ENCODE data around the gene LRRC4B. TPM values are rescaled to one million over a fixed set of nuclear protein-coding genes. Genes with fewer than 3 reads are reported as not detected.

LRRC4B gene
- total RNA-seq, 1 donor from 2014 or later: 56.0 TPM

DNA sequence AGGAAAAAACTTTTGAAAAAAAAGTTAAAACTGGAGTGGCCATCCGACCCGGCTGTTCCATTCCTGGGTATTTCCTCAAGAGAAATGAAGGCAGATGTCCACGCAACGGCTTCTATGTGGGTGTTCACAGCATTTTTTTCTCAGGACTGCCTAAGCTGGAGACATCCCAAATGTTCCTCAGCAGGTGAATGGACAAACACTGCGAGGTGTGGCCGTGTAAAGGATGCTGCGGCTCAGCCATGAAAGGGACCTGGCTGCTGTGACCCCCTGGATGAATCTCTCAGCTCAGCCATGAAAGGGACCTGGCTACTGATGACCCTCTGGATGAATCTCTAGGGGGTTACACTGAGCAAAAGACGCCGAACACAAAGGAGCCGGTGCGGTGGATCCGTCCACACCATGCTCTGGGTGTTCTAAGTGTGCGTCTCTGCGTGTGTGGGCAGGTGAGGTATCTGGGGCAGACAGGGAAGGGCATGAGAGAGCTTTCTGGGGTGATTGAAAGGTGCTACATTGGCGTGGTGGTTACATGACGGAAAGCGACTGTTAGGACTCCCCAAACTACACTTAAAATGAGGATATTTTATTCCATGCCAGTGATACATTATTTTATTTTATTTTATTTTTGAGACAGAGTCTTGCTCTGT, 47.3 kb downstream of the LRRC4B start:
- intact Hi-C loops (cut with DNase I): no loop called here
- no peak for TF ChIP-seq CTCF (IDR thresholded peaks at IDR 0.05)
- Histone ChIP-seq H3K27ac (no peak overlapping the region), H3K9me3 (no peaks in the 10 kb centered on the region), H3K4me1 (no peaks in the 10 kb centered on the region), H3K36me3 (no peaks in the 10 kb centered on the region), H3K4me3 (no peak overlapping the region), H3K27me3 (no peaks in the 10 kb centered on the region)
- no peak for DNase-seq (ENCODE audit: low spot score in 2 of 2)

- TF ChIP-seq CTCF (IDR thresholded peaks at IDR 0.05): no peak
- no peak for DNase-seq (ENCODE audit: low spot score in 2 of 2)
- intact Hi-C loops (cut with DNase I): loop anchor here (10.0 kb wide), 3 partner anchors 314 to 846 kb away; partner anchors contain the start of genes CLDND2, ETFB, MYH14 and VRK3
- no peaks in the 10 kb centered on the region for H3K36me3 ChIP-seq
- H3K27ac ChIP-seq: no peak overlapping the region
- no peak overlapping the region for H3K4me3 ChIP-seq
- no peaks in the 10 kb centered on the region for H3K9me3 ChIP-seq
- H3K4me1 ChIP-seq: no peaks in the 10 kb centered on the region
- H3K27me3 ChIP-seq: no peaks in the 10 kb centered on the region
Measured at GRCh38 chr19:50519006-50519575, 49.1 kb downstream of the LRRC4B start.

DNA sequence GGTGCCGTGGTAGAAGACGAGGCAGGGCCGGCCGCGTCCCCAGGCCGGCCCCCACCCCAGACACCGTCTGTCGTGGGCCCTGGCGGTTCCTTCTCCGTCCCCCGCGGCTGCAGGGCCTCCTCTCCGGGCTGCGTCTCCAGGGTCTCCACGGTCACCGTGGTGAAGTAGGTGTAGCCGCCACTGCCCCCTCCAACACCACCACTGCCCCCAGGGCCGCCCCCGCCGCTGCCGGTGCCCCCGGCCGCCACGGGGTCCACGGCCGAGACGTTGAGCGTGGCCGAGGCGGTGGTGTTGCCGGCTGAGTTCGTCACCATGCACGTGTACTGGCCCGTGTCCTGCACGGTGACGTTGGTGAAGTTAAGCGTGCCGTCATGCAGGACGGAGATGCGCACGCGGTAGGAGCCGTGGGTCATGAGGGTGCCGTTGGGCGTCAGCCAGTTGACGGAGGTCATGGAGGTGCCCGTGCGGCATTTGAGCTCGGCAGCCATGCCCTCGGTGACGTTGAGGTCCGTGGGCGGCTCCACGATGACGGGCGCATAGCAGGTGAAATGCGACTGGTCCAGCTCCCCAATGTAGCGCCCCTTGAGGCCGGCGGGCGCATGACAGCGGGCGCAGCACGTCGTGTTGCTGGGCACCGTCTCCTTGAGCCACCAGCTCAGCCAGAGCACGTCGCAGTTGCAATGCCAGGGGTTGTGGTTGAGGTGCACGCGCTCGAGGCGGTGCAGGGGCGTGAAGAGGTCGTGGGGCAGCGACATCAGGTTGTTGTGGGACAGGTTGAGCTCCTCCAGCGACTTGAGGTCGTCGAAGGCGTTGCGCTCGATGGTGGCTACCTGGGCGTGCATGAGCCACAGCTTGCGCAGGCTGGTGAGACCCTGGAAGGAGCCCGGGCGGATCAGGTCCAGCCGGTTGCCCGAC, 49.9 kb downstream of the LRRC4B start:
- Histone ChIP-seq H3K36me3 (no peaks in the 10 kb centered on the region), H3K4me1 (no peaks in the 10 kb centered on the region), H3K27me3 (no peaks in the 10 kb centered on the region), H3K4me3 (no peak overlapping the region), H3K9me3 (no peaks in the 10 kb centered on the region), H3K27ac (no peak overlapping the region)
- TF ChIP-seq CTCF (IDR thresholded peaks at IDR 0.05): no peak
- no peak for DNase-seq (ENCODE audit: low spot score in 2 of 2)
- intact Hi-C loops (cut with DNase I): loop anchor here (10.0 kb wide), 3 partner anchors 314 to 846 kb away; partner anchors contain the start of genes CLDND2, ETFB, MYH14 and VRK3

DNA sequence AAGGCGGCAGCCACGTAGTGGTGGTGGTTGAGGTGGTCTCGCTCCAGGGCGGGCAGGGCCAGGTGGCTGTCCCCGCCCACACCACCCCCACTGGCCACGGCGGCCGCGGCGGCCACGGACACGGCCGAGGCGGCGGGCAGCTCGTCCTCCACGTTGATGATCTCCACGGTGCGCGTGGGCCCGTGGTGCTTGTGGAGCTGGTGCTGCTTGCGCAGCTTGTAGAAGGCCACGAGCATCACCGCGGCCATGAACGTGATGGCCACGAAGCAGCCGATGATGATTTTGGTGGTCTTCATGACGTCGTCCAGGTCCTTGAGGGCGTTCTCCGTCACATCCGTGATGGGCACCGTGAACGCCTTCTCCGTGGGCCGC, 50.5 kb downstream of the LRRC4B start:
- Histone ChIP-seq H3K4me3 (no peak overlapping the region), H3K9me3 (no peaks in the 10 kb centered on the region), H3K36me3 (no peaks in the 10 kb centered on the region), H3K4me1 (no peaks in the 10 kb centered on the region), H3K27me3 (no peaks in the 10 kb centered on the region), H3K27ac (no peak overlapping the region)
- no peak for TF ChIP-seq CTCF (IDR thresholded peaks at IDR 0.05)
- DNase-seq (ENCODE audit: low spot score in 2 of 2): no peak
- intact Hi-C loops (cut with DNase I): loop anchor here (10.0 kb wide), 3 partner anchors 313 to 847 kb away; partner anchors contain the start of genes CLDND2, ETFB, MYH14 and VRK3

GRCh38 chr19:50516964-50517703, 51.1 kb downstream of the LRRC4B start:
- no peak for TF ChIP-seq CTCF (IDR thresholded peaks at IDR 0.05)
- H3K4me1 ChIP-seq: no peaks in the 10 kb centered on the region
- no peak for DNase-seq (ENCODE audit: low spot score in 2 of 2)
- H3K27me3 ChIP-seq: no peaks in the 10 kb centered on the region
- no peaks in the 10 kb centered on the region for H3K36me3 ChIP-seq
- H3K4me3 ChIP-seq: no peak overlapping the region
- intact Hi-C loops (cut with DNase I): loop anchor here (10.0 kb wide), 3 partner anchors 312 to 848 kb away; partner anchors contain the start of genes CLDND2, ETFB, MYH14 and VRK3
- H3K9me3 ChIP-seq: no peaks in the 10 kb centered on the region
- H3K27ac ChIP-seq: no peak overlapping the region
